HEK293T (cell line): ENCODE results near the gene STK4.

Experiments used
- ARNT ChIP-seq: fragments of 450-650 bp; IDR thresholded peaks from 2 replicates; pipeline ENCODE4 v1.6.1; 2017; ENCODE audit warnings: mild to moderate bottlenecking
- BHLHE40 ChIP-seq: fragments of 450-650 bp; IDR thresholded peaks from 2 replicates; pipeline ENCODE4 v1.6.1; 2016; ENCODE audit warnings: mild to moderate bottlenecking, moderate library complexity, borderline replicate concordance
- CTBP1 ChIP-seq: fragments of 450-650 bp; IDR thresholded peaks from 2 replicates; pipeline ENCODE4 v1.6.1; 2016; ENCODE audit warnings: borderline replicate concordance
- ELF4 ChIP-seq: fragments of 450-650 bp; IDR thresholded peaks from 2 replicates; pipeline ENCODE4 v1.6.1; 2017; ENCODE audit warnings: antibody characterized with exemption
- FOXA1 ChIP-seq: fragments of 450-650 bp; IDR thresholded peaks from 2 replicates; pipeline ENCODE4 v1.6.1; 2016; ENCODE audit warnings: mild to moderate bottlenecking
- FOXM1 ChIP-seq: fragments of 450-650 bp; IDR thresholded peaks from 2 replicates; pipeline ENCODE4 v1.6.1; 2017; ENCODE audit warnings: mild to moderate bottlenecking, borderline replicate concordance
- HDGF ChIP-seq: fragments of 450-650 bp; IDR thresholded peaks from 2 replicates; pipeline ENCODE4 v1.6.1; 2017; ENCODE audit warnings: antibody characterized with exemption, borderline replicate concordance
- NFRKB ChIP-seq: fragments of 450-650 bp; IDR thresholded peaks from 2 replicates; pipeline ENCODE4 v1.6.1; 2016; ENCODE audit warnings: mild to moderate bottlenecking, moderate library complexity
- SP1 ChIP-seq: fragments of 450-650 bp; IDR thresholded peaks from 2 replicates; pipeline ENCODE4 v1.6.1; 2017
- SUZ12 ChIP-seq: fragments of 450-650 bp; IDR thresholded peaks from 2 replicates; pipeline ENCODE4 v1.6.1; 2016; ENCODE audit warnings: mild to moderate bottlenecking
- TARDBP ChIP-seq: fragments of 450-650 bp; IDR thresholded peaks from 2 replicates; pipeline ENCODE4 v1.6.1; 2016
- ZNF384 ChIP-seq: fragments of 450-650 bp; IDR thresholded peaks from 2 replicates; pipeline ENCODE4 v1.6.1; 2016

- TF ChIP-seq CTBP1, result no peak
- no peak for TF ChIP-seq SUZ12
- TF ChIP-seq HDGF, result no peak
- no peak for TF ChIP-seq ELF4
- no peak for TF ChIP-seq NFRKB
- TF ChIP-seq FOXA1, result no peak
- no peak for TF ChIP-seq TARDBP
- TF ChIP-seq SP1, result no peak
- TF ChIP-seq ARNT, result no peak
- no peak for TF ChIP-seq BHLHE40
- TF ChIP-seq FOXM1, result no peak
- no peak for TF ChIP-seq ZNF384
Measured at GRCh38 chr20:45111799-45112471, 145.6 kb downstream of the STK4 start.
